Nephron progenitor cell (in vitro differentiated cells): Measurements from ENCODE around the gene FBXW12.

Experiments
- DNase-seq: peaks from one replicate; pipeline ENCODE4 v3.0.0; 2021
- H3K27ac Mint-ChIP-seq: 2 replicates; pipeline ENCODE4 v1.8.0; 2021; ENCODE audit warnings: mild to moderate bottlenecking, moderate library complexity, mixed read lengths
- H3K27me3 Mint-ChIP-seq: 2 replicates; pipeline ENCODE4 v1.8.0; 2021; ENCODE audit warnings: mild to moderate bottlenecking, low read depth, mixed read lengths; ENCODE audit not compliant: poor library complexity
- H3K36me3 Mint-ChIP-seq: 2 replicates; pipeline ENCODE4 v1.8.0; 2021; ENCODE audit warnings: low read depth, mixed read lengths
- H3K4me1 Mint-ChIP-seq: 2 replicates; pipeline ENCODE4 v1.8.0; 2021; ENCODE audit warnings: mixed read lengths
- H3K4me3 Mint-ChIP-seq: 2 replicates; pipeline ENCODE4 v1.8.0; 2021; ENCODE audit warnings: mild to moderate bottlenecking, moderate library complexity, mixed read lengths
- H3K9me3 Mint-ChIP-seq: 2 replicates; pipeline ENCODE4 v1.8.0; 2021; ENCODE audit warnings: mild to moderate bottlenecking, moderate library complexity, mixed read lengths
- TF ChIP-seq, protein P1 (sequence below): fragments of 200-600 bp; sonication (generic); IDR thresholded peaks from 2 replicates; pipeline ENCODE4 v1.5.0; 2021; ENCODE audit warnings: antibody characterized with exemption

The FBXW12 gene

DNA sequence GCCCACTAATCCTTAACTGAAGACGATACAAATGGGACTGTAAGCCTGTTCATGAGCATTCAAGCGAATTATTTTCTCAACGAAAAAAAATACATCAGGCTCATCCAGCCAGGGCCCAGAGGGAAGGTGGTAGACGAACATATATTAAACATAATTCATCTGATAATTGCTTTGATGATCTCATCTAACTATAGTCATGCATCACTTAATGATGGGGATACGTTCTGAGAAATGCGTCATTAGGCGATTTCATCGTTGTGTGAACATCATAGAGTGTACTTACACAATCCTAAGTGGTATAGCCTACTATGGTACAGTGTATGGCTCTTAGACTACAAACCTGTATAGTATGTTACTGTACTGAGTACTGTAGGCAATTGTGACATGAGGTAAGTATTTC is 28.6 kb upstream of the FBXW12 start:
- Mint-ChIP-seq H3K4me1 (no peaks in the 10 kb centered on the region), H3K9me3 (no peaks in the 10 kb centered on the region), H3K4me3 (no peak overlapping the region), H3K27ac (no peak overlapping the region), H3K27me3 (peaks cover 20% of the 10 kb centered on the region), H3K36me3 (no peaks in the 10 kb centered on the region)
- TF ChIP-seq, protein P1, sequence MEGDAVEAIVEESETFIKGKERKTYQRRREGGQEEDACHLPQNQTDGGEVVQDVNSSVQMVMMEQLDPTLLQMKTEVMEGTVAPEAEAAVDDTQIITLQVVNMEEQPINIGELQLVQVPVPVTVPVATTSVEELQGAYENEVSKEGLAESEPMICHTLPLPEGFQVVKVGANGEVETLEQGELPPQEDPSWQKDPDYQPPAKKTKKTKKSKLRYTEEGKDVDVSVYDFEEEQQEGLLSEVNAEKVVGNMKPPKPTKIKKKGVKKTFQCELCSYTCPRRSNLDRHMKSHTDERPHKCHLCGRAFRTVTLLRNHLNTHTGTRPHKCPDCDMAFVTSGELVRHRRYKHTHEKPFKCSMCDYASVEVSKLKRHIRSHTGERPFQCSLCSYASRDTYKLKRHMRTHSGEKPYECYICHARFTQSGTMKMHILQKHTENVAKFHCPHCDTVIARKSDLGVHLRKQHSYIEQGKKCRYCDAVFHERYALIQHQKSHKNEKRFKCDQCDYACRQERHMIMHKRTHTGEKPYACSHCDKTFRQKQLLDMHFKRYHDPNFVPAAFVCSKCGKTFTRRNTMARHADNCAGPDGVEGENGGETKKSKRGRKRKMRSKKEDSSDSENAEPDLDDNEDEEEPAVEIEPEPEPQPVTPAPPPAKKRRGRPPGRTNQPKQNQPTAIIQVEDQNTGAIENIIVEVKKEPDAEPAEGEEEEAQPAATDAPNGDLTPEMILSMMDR = no peak
- DNase-seq = no peak

DNA sequence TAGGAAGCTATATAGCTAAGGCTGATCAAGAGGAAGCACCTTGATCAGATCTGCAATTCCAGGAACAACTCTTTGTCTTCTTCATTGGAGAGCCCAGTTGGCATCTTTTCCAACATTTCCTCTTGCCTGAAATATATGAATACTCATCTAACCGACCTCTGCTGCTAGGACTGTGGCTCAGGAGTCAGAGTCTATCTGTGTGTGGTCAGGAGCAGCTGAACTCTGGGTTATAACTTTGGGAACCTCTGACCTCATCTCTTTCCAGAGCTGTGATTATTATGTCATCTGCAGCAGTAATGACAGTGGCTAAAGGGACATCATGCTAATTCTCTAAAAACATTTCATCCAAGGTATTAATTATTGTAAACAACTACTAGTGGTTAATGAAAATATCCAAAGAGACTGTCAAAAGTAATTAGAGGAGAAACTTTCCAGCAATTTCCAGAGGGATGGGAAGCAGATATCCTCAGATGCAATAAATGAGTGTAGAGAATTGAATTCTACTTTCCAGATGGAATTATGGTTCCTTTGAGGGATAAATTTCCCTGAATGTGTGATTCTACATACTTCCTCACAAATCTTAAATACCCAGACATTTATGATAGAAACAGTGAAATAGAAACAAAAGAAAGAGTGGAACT is 27.0 kb upstream of the FBXW12 start:
- Mint-ChIP-seq H3K27me3 (peaks cover 20% of the 10 kb centered on the region), H3K4me3 (no peak overlapping the region), H3K27ac (no peak overlapping the region), H3K36me3 (no peaks in the 10 kb centered on the region), H3K9me3 (no peaks in the 10 kb centered on the region), H3K4me1 (no peaks in the 10 kb centered on the region)
- TF ChIP-seq, protein P1 = no peak
- no peak for DNase-seq

DNA sequence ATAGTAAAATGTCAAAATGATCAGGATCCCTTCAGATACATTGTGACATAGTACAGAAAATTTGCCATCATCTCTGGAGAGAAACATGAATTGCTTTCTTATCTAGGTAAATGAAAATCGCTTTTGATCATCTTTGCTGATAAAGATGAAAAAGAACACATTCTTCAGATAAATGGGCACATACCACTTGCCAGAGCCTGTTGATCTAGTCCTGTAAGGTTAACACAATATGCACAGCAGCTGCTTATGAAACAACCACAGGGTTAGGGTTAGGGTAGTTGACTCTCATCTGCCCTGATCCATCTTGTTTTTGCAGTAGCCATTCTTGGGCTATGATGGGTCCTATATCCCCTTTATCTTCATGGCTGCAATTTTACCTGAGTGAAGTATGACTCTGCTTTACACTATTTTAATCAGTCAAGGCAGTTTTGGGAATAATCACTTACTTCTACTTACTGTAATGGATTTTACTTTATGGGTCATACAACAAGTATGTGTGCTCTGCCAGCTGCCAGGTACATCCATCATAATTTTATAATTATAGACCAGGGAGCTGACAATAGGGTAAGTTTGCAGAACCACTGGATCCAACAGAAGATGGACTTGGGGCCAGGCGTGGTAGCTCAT is 26.0 kb upstream of the FBXW12 start:
- TF ChIP-seq, protein P1 = no peak
- Mint-ChIP-seq H3K27ac (no peak overlapping the region), H3K4me1 (no peaks in the 10 kb centered on the region)

DNA sequence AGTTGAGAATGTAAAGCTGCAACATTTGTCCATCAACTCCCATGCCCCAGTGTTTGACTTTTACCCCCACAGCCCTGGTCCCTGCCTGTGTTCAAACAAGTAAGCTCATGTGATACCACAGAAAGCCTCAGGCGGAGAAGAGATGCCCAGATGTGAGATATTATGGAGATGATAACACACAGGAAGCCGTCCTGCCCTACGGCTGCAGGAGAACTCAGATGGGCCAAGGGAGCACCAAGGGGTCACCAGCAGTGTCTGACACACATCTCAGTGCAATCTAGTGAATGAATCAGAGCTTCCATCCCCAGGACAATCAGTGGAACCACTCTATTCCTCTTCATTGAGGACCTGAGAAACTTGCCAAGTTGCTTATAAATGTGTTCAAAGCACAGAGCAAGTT is 24.5 kb upstream of the FBXW12 start:
- H3K4me3 Mint-ChIP-seq = no peak overlapping the region
- peaks cover 29% of the 10 kb centered on the region for H3K27me3 Mint-ChIP-seq
- H3K9me3 Mint-ChIP-seq = no peaks in the 10 kb centered on the region
- no peaks in the 10 kb centered on the region for H3K36me3 Mint-ChIP-seq
- no peaks in the 10 kb centered on the region for H3K4me1 Mint-ChIP-seq
- DNase-seq = no peak
- TF ChIP-seq, protein P1 = no peak
- H3K27ac Mint-ChIP-seq = no peak overlapping the region

More for the DNA sequence above, 26.0 kb upstream of the FBXW12 start:
- DNase-seq = no peak
- Mint-ChIP-seq H3K27me3 (peaks cover 25% of the 10 kb centered on the region), H3K36me3 (no peaks in the 10 kb centered on the region), H3K9me3 (no peaks in the 10 kb centered on the region), H3K4me3 (no peak overlapping the region)

DNA sequence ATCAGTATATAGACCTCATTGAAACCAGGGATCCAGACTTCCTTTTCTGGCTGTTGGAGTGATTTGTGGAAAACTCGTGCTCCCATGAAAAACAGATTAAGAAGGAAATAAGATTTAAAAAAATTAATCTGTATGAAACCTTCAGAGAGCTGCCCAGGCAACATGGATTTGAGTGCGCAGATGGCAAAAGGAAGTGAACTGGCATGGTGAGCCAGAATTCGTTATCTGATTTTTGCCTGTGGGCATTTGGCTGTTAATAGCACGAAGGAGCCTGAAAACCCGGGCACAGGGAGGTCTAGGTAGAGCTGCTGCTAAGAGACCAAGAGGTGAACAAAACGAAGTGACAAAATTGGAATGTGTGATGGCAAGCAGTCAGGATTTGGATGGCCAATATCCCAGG is 19.5 kb upstream of the FBXW12 start:
- Mint-ChIP-seq H3K9me3 (peaks cover 10% of the 10 kb centered on the region), H3K4me1 (no peaks in the 10 kb centered on the region)
- TF ChIP-seq, protein P1 = no peak

DNA sequence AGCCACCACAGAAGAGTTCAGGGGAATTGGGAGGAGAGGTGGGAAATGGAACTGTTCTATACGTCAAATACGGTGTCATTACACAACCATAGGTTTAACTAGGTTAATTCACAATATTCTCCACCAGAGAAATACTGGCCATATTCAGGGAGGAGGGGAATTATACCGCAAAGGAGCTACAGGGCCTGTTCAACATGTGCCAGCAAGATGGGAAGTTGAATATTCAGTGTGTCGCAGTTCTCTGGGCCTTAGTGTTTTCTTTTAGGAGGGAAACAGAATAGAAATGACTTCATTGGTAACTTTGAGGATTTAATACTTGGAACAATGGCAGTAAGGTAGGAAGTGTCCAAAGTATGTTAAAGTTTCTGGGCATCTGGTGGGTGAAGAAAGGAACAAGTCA is 18.0 kb upstream of the FBXW12 start:
- Mint-ChIP-seq H3K27ac (no peak overlapping the region), H3K4me3 (no peak overlapping the region), H3K36me3 (no peaks in the 10 kb centered on the region), H3K9me3 (peaks cover 10% of the 10 kb centered on the region), H3K27me3 (peaks cover 37% of the 10 kb centered on the region), H3K4me1 (no peaks in the 10 kb centered on the region)
- TF ChIP-seq, protein P1 = no peak
- no peak for DNase-seq

More for the DNA sequence above, 19.5 kb upstream of the FBXW12 start:
- Mint-ChIP-seq H3K27ac (no peak overlapping the region), H3K36me3 (no peaks in the 10 kb centered on the region), H3K27me3 (peaks cover 30% of the 10 kb centered on the region), H3K4me3 (no peak overlapping the region)
- no peak for DNase-seq
